Neural progenitor cell (in vitro differentiated cells): ENCODE results near the gene KCTD2.

Experiments
- EZH2 ChIP-seq: fragments of 200-600 bp; sonication (generic); IDR thresholded peaks from 2 replicates; pipeline ENCODE4 v1.6.1; 2017; ENCODE audit warnings: antibody characterized with exemption, mild to moderate bottlenecking, moderate library complexity
- TF ChIP-seq, protein P1 (sequence below): fragments of 200-600 bp; sonication (generic); IDR thresholded peaks from 2 replicates; pipeline ENCODE4 v1.5.1; 2017; ENCODE audit warnings: antibody characterized with exemption, mild to moderate bottlenecking

DNA sequence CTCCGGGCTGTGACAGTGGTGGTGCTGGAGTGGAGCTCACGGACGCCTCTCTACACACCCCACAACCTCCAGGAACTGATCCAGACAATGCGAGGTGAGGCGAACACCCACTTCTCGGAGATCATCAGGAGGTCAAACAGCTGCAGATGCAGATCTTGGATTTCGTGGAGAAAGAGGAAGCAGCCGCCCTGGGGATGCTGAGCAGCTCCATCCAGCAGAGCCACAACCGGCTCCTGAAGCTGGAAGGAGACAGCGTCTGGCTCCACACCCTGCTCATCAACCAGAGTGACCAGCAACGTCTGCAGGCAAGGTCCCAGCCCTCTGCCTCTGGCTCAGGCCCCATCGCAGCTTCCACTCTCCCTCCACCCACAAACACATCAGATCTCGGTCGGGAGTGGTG, 27.5 kb downstream of the KCTD2 start:
- TF ChIP-seq EZH2: no peak
- TF ChIP-seq, protein P1, sequence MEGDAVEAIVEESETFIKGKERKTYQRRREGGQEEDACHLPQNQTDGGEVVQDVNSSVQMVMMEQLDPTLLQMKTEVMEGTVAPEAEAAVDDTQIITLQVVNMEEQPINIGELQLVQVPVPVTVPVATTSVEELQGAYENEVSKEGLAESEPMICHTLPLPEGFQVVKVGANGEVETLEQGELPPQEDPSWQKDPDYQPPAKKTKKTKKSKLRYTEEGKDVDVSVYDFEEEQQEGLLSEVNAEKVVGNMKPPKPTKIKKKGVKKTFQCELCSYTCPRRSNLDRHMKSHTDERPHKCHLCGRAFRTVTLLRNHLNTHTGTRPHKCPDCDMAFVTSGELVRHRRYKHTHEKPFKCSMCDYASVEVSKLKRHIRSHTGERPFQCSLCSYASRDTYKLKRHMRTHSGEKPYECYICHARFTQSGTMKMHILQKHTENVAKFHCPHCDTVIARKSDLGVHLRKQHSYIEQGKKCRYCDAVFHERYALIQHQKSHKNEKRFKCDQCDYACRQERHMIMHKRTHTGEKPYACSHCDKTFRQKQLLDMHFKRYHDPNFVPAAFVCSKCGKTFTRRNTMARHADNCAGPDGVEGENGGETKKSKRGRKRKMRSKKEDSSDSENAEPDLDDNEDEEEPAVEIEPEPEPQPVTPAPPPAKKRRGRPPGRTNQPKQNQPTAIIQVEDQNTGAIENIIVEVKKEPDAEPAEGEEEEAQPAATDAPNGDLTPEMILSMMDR: no peak
